Femur (tissue), 1 donor: ENCODE data around the gene CD28.
"Not testable (repeated sequence)": the region's sequence is repeated elsewhere in the genome, so short reads cannot be mapped to it uniquely, and the experiment has no call there.

Experiments used
- DNase-seq: peaks from one replicate; pipeline ENCODE4 v3.0.0-alpha.2; 2017

The CD28 gene

DNA sequence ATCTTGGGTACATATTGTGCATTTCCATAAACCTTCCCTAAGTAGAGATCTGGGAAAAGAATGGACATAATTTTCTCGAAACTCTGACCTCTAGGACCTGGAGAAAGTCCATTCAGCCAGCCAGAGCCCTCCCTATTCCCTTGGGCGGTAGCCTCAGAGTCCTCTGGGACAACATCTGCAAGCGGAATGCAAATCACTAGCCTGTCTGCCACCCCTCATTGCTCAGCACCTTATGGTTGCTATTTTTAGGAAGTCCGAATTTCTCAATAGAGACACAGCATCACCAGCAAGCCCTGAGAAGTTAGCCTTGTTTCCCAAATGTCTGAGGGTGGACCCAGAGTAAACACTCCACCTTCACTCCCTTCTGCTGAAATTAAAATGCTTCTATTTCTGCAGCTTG, 17.6 kb upstream of the CD28 start:
- DNase-seq, result peak; percentile 69

GRCh38 chr2:203689426-203690116, 16.9 kb upstream of the CD28 start:
- DNase-seq, result no peak

DNA sequence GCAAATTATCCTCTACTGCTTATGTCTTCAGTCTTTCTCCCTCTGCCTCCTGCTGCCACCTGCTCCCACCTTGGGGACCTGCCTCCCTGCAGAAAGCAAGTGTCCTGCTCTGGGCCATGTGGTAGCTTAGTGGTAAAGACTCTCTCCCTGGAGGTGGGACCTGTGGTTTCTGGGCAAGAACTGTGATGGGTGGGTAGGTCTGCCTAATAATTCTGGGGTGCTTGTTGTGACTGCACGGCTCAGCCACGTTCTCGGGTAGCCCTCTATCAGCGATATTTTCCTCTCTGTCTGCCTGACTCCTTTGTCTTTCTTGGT, 16.4 kb upstream of the CD28 start:
- no peak for DNase-seq

GRCh38 chr2:203690441-203691047, 15.9 kb upstream of the CD28 start:
- DNase-seq, result no peak

DNA sequence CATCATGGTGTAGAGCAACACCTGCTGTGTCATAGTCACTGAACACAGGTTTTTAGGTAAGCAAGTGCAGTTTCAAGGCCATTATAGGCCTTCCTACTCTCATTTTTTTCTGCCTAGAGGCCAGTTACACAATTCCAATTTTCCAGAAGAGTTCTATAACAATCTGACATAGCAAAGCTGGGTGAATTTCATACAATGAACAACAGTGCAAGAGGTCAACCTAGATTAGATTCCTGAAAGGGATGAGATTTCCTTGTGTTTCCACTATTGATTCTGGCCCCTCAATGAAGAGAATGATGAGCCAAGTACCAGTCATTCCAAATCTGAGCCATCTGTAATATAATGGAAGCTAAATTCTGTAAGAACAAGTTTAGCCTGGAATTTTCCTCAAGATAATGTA, 15.3 kb upstream of the CD28 start:
- no peak for DNase-seq

GRCh38 chr2:203692031-203692710, 14.3 kb upstream of the CD28 start:
- DNase-seq, result peak; percentile 61

DNA sequence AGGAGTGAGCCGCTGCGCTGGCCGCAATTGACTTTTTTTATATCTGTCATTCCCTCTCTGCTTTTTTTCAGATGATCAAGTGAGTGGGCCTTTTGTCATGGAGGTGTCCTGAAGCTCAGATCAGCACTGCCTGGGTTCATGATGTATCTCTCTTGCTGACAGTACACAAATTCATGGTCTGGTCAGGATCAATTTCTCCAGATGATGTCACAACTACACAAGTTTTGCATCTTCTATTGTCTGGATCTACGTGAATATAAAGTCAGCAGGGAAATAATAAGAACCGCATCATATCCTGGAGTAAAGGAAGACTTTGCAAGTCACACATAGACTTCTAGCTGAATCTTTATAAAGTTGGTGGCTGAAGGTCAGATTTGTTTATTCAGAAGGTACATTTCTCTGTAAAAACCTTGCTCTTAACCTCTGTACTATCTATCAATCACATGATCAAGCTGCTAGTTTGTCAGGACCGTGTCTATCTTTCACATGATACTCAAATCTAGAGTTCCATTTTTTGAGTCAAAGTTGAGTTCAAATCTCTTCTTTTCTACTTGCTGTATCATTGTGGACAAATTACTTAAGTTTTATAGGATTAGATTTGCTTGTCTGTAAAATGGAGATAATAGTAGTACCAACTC, 13.1 kb upstream of the CD28 start:
- DNase-seq, result no peak

DNA sequence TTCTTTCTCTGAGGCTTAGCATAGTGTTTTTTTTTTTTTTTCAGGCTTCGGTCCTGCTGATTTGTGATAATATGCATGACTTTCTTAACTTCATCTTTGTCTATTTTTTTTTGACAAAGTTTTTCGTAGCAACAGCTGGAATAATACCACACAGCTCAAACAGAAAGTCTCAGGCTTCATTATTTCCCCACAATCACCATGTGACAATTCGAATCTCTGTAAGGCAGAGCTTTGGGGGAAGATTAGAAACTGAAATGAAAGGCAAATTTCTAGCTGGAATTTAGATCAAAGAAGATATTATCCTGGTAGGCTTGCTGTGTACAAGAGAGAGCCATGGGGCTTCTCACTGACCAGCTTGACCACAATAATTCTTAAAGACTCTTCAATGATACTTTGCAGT, 12.2 kb upstream of the CD28 start:
- no peak for DNase-seq

DNA sequence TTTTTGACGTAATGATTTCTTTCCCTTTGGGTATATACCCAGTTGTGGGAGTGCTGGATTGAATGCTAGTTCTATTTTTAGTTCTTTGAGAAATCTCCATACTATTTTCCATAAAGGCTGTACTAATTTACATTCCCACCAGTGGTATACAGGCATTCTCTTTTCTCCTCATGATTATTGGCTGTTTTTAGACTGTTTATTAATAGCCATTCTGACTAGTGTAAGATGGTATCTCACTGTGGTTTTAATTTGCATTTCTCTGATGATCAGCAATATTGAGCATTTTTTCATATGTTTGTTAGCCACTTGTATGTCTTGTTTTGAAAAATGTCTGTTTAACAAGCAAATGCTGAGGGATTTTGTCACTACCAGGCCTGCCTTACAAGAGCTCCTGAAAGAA, 9.2 kb upstream of the CD28 start:
- no peak for DNase-seq

- not testable (repeated sequence) for DNase-seq
Observed at GRCh38 chr2:203697763-203698162, 8.7 kb upstream of the CD28 start.

GRCh38 chr2:203698410-203698809, 8.0 kb upstream of the CD28 start:
- not testable (repeated sequence) for DNase-seq

GRCh38 chr2:203704430-203704829, 2.0 kb upstream of the CD28 start:
- no peak for DNase-seq

DNA sequence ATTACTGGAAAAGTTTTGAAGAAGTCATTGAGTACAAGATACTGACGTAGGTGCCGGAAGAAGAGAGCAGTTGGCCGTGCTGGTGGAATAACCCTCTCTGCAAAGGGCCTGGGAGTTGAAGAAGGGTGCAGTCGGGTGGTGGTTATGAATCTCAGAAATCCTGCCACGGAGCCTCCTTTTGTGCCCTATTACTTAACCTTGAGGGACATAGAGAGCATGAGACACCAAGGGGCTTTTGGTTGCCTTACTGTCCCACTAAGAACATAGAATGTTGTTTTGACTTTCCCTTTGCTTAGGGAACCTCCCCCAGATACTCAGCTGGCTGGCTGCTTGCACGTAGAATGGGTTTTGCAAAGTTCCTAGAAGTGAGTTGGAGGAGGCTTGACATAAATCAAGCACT, 1.3 kb upstream of the CD28 start:
- DNase-seq, result no peak

GRCh38 chr2:203707530-203707929, 1.1 kb downstream of the CD28 start:
- DNase-seq, result no peak

DNA sequence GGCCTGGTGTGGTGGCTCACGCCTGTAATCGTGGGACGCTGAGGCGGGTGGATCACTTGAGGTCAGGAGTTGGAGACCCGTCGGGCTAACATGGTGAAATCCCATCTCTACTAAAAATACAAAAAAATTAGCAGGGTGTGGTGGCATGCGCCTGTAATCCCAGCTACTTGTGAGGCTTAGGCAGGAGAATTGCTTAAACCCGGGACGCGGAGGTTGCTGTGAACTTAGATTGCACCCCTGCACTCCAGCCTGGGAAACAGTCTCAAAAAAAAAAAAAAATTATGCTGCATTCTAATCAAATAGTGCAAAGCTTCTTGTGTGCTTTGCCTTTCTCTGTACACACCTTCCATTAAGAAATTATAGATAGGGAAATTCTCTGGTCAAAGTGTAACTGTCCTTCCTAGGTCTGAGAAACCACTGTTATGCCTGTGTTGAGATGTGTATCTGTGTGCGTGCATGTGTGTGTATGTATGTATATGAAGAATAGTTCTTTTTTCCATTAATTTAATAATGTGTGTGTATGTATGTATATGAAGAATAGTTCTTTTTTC, 2.5 kb downstream of the CD28 start:
- no peak for DNase-seq

GRCh38 chr2:203709416-203710040, 3.1 kb downstream of the CD28 start:
- no peak for DNase-seq

GRCh38 chr2:203710226-203710625, 3.8 kb downstream of the CD28 start:
- no peak for DNase-seq

GRCh38 chr2:203710952-203711351, 4.5 kb downstream of the CD28 start:
- DNase-seq, result no peak

- no peak for DNase-seq
Observed at GRCh38 chr2:203711399-203711798, 5.0 kb downstream of the CD28 start.

- DNase-seq, result no peak
Observed at GRCh38 chr2:203713381-203713780, 6.9 kb downstream of the CD28 start.

DNA sequence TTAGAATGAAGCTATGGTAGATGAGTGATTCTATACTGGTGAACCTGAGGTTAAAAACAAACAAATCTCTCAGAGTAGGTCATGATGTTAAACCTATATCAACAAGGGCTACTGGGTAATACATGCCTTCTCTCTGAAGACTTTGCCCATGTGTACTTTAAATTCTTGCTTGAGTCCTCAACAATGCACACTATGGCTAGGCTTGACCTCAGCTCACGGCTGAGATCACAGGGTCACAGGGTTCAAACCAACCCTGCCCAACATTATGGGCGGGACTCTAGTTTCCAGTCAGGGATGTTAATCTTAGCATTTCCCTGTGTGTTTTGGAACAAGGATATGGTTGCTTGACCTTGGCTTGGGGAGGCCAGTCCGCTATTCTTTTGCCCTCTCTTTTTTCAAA, 7.7 kb downstream of the CD28 start:
- no peak for DNase-seq

DNA sequence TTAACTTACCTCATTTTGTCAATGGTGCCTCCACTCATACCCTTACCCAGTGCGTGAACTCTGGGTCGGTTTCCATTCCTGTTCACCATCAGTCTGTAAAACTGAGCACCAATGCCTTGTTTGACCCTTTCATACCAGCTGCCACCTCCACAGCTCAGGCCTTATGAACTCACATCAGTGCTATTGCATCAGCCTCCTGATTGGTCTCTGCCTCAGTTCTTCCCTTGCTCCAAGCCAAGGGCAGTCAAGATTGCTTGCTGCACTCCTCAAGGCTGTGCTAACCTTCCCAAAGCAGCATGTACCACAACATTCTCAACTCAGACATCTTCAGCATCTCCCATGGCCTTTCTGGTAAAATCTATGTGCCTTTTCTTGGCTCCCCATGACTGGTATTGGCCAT, 9.3 kb downstream of the CD28 start:
- DNase-seq, result no peak

DNA sequence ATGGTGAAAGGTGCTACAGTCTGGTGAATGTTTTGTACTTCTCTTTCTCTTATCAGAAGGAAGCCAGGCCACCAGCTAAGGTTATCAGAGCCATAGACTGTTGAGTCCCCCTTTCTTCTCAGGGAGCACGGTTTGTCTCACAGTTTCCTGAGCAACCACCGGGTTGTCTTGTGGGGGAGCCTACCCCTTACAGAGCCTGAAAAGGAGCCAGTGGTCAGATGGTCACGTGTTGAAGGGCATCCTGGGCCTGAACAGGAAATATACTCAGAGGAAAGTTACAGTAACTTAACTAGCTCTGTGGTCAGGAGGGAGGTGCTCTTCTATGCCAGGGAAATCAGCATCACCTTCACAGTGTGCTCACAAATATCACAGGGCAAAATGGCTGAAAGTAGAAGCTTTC, 11.6 kb downstream of the CD28 start:
- no peak for DNase-seq
